HCT116 (cell line): ENCODE results near the gene SPINK14. TPM values are rescaled to one million over a fixed set of nuclear protein-coding genes. Genes with fewer than 3 reads are reported as not detected.

Source experiments
- ATAC-seq: fragments of 200-7000 bp; cut with Tn5 transposase; 2 replicates; pipeline ENCODE4 v1.9.1; 2020; ENCODE audit warnings: mild to moderate bottlenecking, moderate library complexity
- BruUV-seq: library from RNA; stranded (reverse); fragments of 400-500 nt; replicated peaks from 2 replicates; lab custom pipeline; 2021; lab: Mats Ljungman, UMichigan
- CTCF ChIA-PET: fragments of 300-600 bp; sonication (Branson Sonifier 250); formaldehyde crosslinking; loops from one replicate; lab custom pipeline; 2021; ENCODE audit warnings: antibody characterized with exemption; lab: Charles Lee
- POLR2A ChIA-PET: fragments of 300-600, 350-600 bp; sonication (Branson Sonifier 250); formaldehyde crosslinking; loops from one replicate; lab custom pipeline; 2021; ENCODE audit warnings: antibody characterized with exemption; lab: Charles Lee
- RAD21 ChIA-PET, 2 experiments: fragments of 300-600 bp; sonication (Branson Sonifier 250); formaldehyde crosslinking; loops; one replicate each; lab custom pipeline; 2023; ENCODE audit warnings: low total read pairs in 2 of 2; ENCODE audit not compliant: uncharacterized antibody in 2 of 2, unreplicated experiment in 2 of 2, low non-redundant PET in 1 of 2; lab: Charles Lee
- DNase-seq: peaks from one replicate; pipeline ENCODE4 v3.0.0-alpha.2; 2010; ENCODE audit warnings: low read depth, low spot score
- H2AFZ ChIP-seq: fragments of 200-600 bp; shearing (Covaris generic), sonication (generic); 2 replicates; pipeline ENCODE4 v1.6.1; 2017; ENCODE audit warnings: low read depth, mixed run types, mixed read lengths, antibody characterized with exemption, low read length; ENCODE audit not compliant: poor library complexity, severe bottlenecking
- H3K27ac ChIP-seq: 2 replicates; pipeline ENCODE4 v1.5.1; 2012; ENCODE audit warnings: low read depth, low read length
- H3K27me3 ChIP-seq: fragments of 200-600 bp; sonication (generic); 2 replicates; pipeline ENCODE4 v1.6.1; 2016; ENCODE audit warnings: mixed run types, low read length, mixed read lengths; ENCODE audit not compliant: insufficient read depth
- H3K36me3 ChIP-seq, 2 experiments: fragments of 200-500 bp in 1 of 2; fragments of 200-600 bp in 1 of 2; sonication (Bioruptor generic) in 1 of 2; sonication (generic) in 1 of 2; 2 replicates each; pipeline versions ENCODE4 v1.5.1 to v1.6.1; 2014 to 2016; ENCODE audit warnings: low read length in 2 of 2, inconsistent platforms in 1 of 2, mixed read lengths in 1 of 2, mixed run types in 1 of 2; ENCODE audit not compliant: insufficient read depth in 2 of 2, control insufficient read depth in 1 of 2
- H3K4me1 ChIP-seq, 2 experiments: fragments of 200-600 bp in 1 of 2; sonication (generic) in 1 of 2; 2 replicates each; pipeline versions ENCODE4 v1.5.1 to v1.6.1; 2012 to 2017; ENCODE audit warnings: low read length in 2 of 2, inconsistent platforms in 1 of 2, mild to moderate bottlenecking in 1 of 2, mixed read lengths in 1 of 2, mixed run types in 1 of 2, moderate library complexity in 1 of 2; ENCODE audit not compliant: insufficient read depth in 2 of 2, control insufficient read depth in 1 of 2
- H3K4me2 ChIP-seq: fragments of 200-600 bp; sonication (generic); 2 replicates; pipeline ENCODE4 v1.6.1; 2017; ENCODE audit warnings: mixed run types, low read length, mixed read lengths
- H3K4me3 ChIP-seq, 2 experiments: fragments of 200-600 bp in 1 of 2; sonication (generic) in 1 of 2; replicated peaks in 1 of 2; 2 replicates each; pipeline ENCODE4 v1.5.1; 2011 to 2016; ENCODE audit warnings: low read length in 2 of 2, control low read depth in 1 of 2, low read depth in 1 of 2, mild to moderate bottlenecking in 1 of 2, mixed read lengths in 1 of 2, mixed run types in 1 of 2
- H3K79me2 ChIP-seq: fragments of 200-600 bp; sonication (generic); 2 replicates; pipeline ENCODE4 v1.6.1; 2017; ENCODE audit warnings: mild to moderate bottlenecking, mixed run types, low read length, moderate library complexity, mixed read lengths; ENCODE audit not compliant: insufficient read depth
- H3K9ac ChIP-seq: fragments of 200-600 bp; sonication (generic); 2 replicates; pipeline ENCODE4 v1.6.1; 2016; ENCODE audit warnings: low read length, mixed read lengths
- H3K9me2 ChIP-seq: fragments of 200-600 bp; sonication (generic), shearing (Covaris generic); 2 replicates; pipeline ENCODE4 v1.6.1; 2017; ENCODE audit warnings: mixed run types, mild to moderate bottlenecking, moderate library complexity; ENCODE audit not compliant: insufficient read depth
- H3K9me3 ChIP-seq, 2 experiments: fragments of 200-500 bp in 1 of 2; fragments of 200-600 bp in 1 of 2; sonication (Bioruptor generic) in 1 of 2; sonication (generic) in 1 of 2; 2 replicates each; pipeline ENCODE4 v1.6.1; 2014 to 2017; ENCODE audit warnings: low read length in 2 of 2, mixed read lengths in 2 of 2, inconsistent platforms in 1 of 2, low read depth in 1 of 2, mild to moderate bottlenecking in 1 of 2, mixed run types in 1 of 2, moderate library complexity in 1 of 2; ENCODE audit not compliant: control insufficient read depth in 1 of 2, insufficient read depth in 1 of 2
- H4K20me1 ChIP-seq: fragments of 200-600 bp; sonication (generic), shearing (Covaris generic); 2 replicates; pipeline ENCODE4 v1.6.1; 2017; ENCODE audit warnings: mixed run types, mild to moderate bottlenecking, moderate library complexity; ENCODE audit not compliant: insufficient read depth
- CBX3 ChIP-seq: IDR thresholded peaks from 2 replicates; pipeline ENCODE4 v1.6.1; 2012; ENCODE audit warnings: low read depth
- CEBPB ChIP-seq: IDR thresholded peaks from 2 replicates; pipeline ENCODE4 v1.6.1; 2012; ENCODE audit warnings: low read depth
- EGR1 ChIP-seq: IDR thresholded peaks from 2 replicates; pipeline ENCODE4 v1.6.1; 2012; ENCODE audit warnings: low read depth
- ELF1 ChIP-seq: IDR thresholded peaks from 2 replicates; pipeline ENCODE4 v1.6.1; 2012; ENCODE audit warnings: low read depth, borderline replicate concordance
- EZH2 ChIP-seq: fragments of 200-600 bp; sonication (generic); IDR thresholded peaks from 2 replicates; pipeline ENCODE4 v1.6.1; 2017; ENCODE audit warnings: antibody characterized with exemption, mixed run types
- EZH2phosphoT487 ChIP-seq: fragments of 200-600 bp; IDR thresholded peaks from 2 replicates; pipeline ENCODE4 v1.6.1; 2018; ENCODE audit warnings: antibody characterized with exemption, borderline replicate concordance
- JUND ChIP-seq: IDR thresholded peaks from 2 replicates; pipeline ENCODE4 v1.6.1; 2012
- POLR2AphosphoS5 ChIP-seq: IDR thresholded peaks from 2 replicates; pipeline ENCODE4 v1.6.1; 2011; ENCODE audit warnings: mild to moderate bottlenecking, low read depth, low read length, moderate library complexity
- RAD21 ChIP-seq: IDR thresholded peaks from 2 replicates; pipeline ENCODE4 v1.6.1; 2012; ENCODE audit warnings: low read depth, mild to moderate bottlenecking
- REST ChIP-seq: IDR thresholded peaks from 2 replicates; pipeline ENCODE4 v1.6.1; 2012; ENCODE audit warnings: low read depth
- SIN3A ChIP-seq: IDR thresholded peaks from 2 replicates; pipeline ENCODE4 v1.6.1; 2012; ENCODE audit warnings: low read depth
- SRF ChIP-seq: IDR thresholded peaks from 2 replicates; pipeline ENCODE4 v1.6.1; 2012; ENCODE audit warnings: low read depth
- TCF7L2 ChIP-seq: IDR thresholded peaks from 2 replicates; pipeline ENCODE4 v1.7.0; 2011; ENCODE audit warnings: borderline replicate concordance, inconsistent platforms; ENCODE audit not compliant: insufficient read depth, insufficient read length; ENCODE audit errors: extremely low read depth
- YY1 ChIP-seq: IDR thresholded peaks from 2 replicates; pipeline ENCODE4 v1.6.1; 2011; ENCODE audit warnings: low read length, low read depth, moderate library complexity, mild to moderate bottlenecking; ENCODE audit not compliant: insufficient replicate concordance; ENCODE audit errors: extremely low read depth
- ZBTB33 ChIP-seq: IDR thresholded peaks from 2 replicates; pipeline ENCODE4 v1.6.1; 2011; ENCODE audit warnings: mild to moderate bottlenecking, low read length, moderate library complexity; ENCODE audit not compliant: insufficient replicate concordance; ENCODE audit errors: extremely low read depth
- ZFX ChIP-seq: fragments of 450-650 bp; IDR thresholded peaks from 2 replicates; pipeline ENCODE4 v1.6.1; 2017
- ZNF274 ChIP-seq: fragments of 200-500 bp; sonication (Bioruptor generic); IDR thresholded peaks from 2 replicates; pipeline ENCODE4 v1.6.1; 2014; ENCODE audit warnings: mild to moderate bottlenecking, low read depth, low read length, inconsistent platforms
- intact Hi-C: fragments of 100-400 bp; cut with micrococcal nuclease; formaldehyde crosslinking; loops from 2 replicates; pipeline ENCODE4 v1.10.0; 2022
- total RNA-seq: library from RNA; stranded (reverse); gene quantifications from one replicate; pipeline ENCODE4 v1.2.1, GENCODE V29; 2021; ENCODE audit not compliant: unreplicated experiment
- TF ChIP-seq, protein P1 (sequence below): IDR thresholded peaks from 2 replicates; pipeline ENCODE4 v1.6.1; 2012
- TF ChIP-seq, protein P2 (sequence below), 3 experiments: fragments of 200-600 bp in 1 of 3; sonication (generic) in 1 of 3; IDR thresholded peaks in 2 of 3; conservative IDR thresholded peaks in 1 of 3; 2 replicates each; pipeline ENCODE4 v1.5.1; 2012 to 2017; ENCODE audit warnings: low read depth in 2 of 3, low read length in 2 of 3, antibody characterized with exemption in 1 of 3, borderline replicate concordance in 1 of 3, control low read depth in 1 of 3, mild to moderate bottlenecking in 1 of 3, mixed read lengths in 1 of 3, mixed run types in 1 of 3, moderate library complexity in 1 of 3; ENCODE audit not compliant: insufficient read depth in 1 of 3

Gene SPINK14
- total RNA-seq, 1 experiment from 2014 or later = not detected

DNA sequence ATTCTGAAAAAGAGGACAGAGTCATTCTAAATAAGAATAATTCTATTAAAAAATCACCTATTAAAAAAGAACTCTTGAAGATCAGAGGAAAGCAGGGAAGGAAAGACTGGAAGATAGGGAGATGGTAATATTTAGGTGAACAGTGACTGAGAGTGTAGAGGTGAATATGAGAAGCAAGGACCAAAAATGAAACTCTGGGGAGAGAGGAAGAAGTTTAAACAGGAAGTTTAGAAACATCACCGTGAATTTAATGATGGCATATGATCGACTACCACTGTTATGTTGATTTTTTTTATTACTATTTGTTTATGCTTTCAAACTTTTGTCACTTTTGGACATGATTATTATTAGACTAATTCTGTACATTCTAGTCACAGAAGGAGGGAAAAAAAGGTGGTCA lies 32.8 kb downstream of the SPINK14 start:
- RAD21 ChIA-PET = no interaction called here
- Histone ChIP-seq H3K9me2 (no peaks in the 10 kb centered on the region), H3K27ac (no peak overlapping the region), H3K79me2 (no peaks in the 10 kb centered on the region), H3K9ac (no peak overlapping the region), H3K4me2 (no peak overlapping the region), H3K4me3 (no peak overlapping the region), H3K9me3 (no peaks in the 10 kb centered on the region), H4K20me1 (no peaks in the 10 kb centered on the region), H3K36me3 (no peaks in the 10 kb centered on the region), H2AFZ (no peak overlapping the region), H3K27me3 (no peaks in the 10 kb centered on the region; the same call in 1 of the 2 replicates), H3K4me1 (no peaks in the 10 kb centered on the region)
- no TSS peak for BruUV-seq
- intact Hi-C loops = no loop called here
- POLR2A ChIA-PET = no interaction called here
- CTCF ChIA-PET = no interaction called here
- DNase-seq (no peak), ATAC-seq (no peak)
- TF ChIP-seq ZNF274 (no peak), REST (no peak), SRF (no peak), EZH2 (no peak), ZFX (no peak), EGR1 (no peak), CEBPB (no peak), SIN3A (no peak), YY1 (no peak), TCF7L2 (no peak), ELF1 (no peak), CBX3 (no peak), POLR2AphosphoS5 (no peak), EZH2phosphoT487 (no peak), RAD21 (no peak), ZBTB33 (no peak), JUND (no peak)
- TF ChIP-seq, protein P1, sequence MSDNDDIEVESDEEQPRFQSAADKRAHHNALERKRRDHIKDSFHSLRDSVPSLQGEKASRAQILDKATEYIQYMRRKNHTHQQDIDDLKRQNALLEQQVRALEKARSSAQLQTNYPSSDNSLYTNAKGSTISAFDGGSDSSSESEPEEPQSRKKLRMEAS = no peak
- TF ChIP-seq, protein P2, sequence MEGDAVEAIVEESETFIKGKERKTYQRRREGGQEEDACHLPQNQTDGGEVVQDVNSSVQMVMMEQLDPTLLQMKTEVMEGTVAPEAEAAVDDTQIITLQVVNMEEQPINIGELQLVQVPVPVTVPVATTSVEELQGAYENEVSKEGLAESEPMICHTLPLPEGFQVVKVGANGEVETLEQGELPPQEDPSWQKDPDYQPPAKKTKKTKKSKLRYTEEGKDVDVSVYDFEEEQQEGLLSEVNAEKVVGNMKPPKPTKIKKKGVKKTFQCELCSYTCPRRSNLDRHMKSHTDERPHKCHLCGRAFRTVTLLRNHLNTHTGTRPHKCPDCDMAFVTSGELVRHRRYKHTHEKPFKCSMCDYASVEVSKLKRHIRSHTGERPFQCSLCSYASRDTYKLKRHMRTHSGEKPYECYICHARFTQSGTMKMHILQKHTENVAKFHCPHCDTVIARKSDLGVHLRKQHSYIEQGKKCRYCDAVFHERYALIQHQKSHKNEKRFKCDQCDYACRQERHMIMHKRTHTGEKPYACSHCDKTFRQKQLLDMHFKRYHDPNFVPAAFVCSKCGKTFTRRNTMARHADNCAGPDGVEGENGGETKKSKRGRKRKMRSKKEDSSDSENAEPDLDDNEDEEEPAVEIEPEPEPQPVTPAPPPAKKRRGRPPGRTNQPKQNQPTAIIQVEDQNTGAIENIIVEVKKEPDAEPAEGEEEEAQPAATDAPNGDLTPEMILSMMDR (IDR thresholded peaks at IDR 0.05 in 2 of 3, conservative IDR thresholded peaks at IDR 0.05 in 1 of 3; ENCODE audit: borderline replicate concordance in 1 of 3, insufficient read depth in 1 of 3, low read depth in 2 of 3, low read length in 2 of 3) = no peak
